Tibial nerve (tissue), 3 donors: ENCODE measurements around the gene RALGAPB.

Source experiments
- CTCF ChIP-seq, 5 experiments: fragments of 200-600 bp in 3 of 5; fragments of 450-650 bp in 2 of 5; sonication (generic) in 3 of 5; IDR thresholded peaks; one replicate each; pipeline ENCODE4 v1.5.1; 2016 to 2019; ENCODE audit warnings: antibody characterized with exemption in 5 of 5, mild to moderate bottlenecking in 3 of 5, moderate library complexity in 2 of 5
- POLR2A ChIP-seq, 2 donors: fragments of 450-650 bp; IDR thresholded peaks; one replicate each; pipeline ENCODE4 v1.6.1; 2017; ENCODE audit warnings: antibody characterized with exemption in 2 of 2, mild to moderate bottlenecking in 2 of 2, moderate library complexity in 2 of 2

GRCh38 chr20:38609815-38610214 lies 137.2 kb downstream of the RALGAPB start:
- no peak for TF ChIP-seq CTCF (IDR thresholded peaks at IDR 0.05)
- TF ChIP-seq POLR2A (IDR thresholded peaks at IDR 0.05), result no peak
